GM21576 (cell line): ENCODE results near the gene RS1.

Experiments used
- ATAC-seq: cut with Tn5 transposase; IDR thresholded peaks from one replicate; pipeline ENCODE4 v1.9.1; 2021; ENCODE audit warnings: mild to moderate bottlenecking, moderate library complexity; ENCODE audit not compliant: unreplicated experiment

Gene RS1

DNA sequence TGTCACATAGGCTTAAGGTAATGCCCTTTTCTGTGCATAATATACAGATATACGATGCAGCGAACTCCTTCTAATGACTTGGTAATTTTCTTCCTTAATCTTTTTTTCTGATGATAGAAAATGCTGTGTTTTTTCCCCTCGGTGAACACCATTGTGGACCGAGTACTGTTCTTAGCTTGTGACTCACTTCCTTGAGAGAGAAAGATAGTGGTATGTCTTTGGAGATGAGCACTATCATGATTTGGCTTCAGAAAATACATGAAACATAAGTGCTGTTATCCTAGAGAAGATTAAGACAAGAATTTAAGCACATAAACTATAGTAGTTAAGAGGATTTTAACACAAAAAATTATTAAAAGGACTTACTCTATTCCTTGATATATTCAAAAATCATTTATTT is 63.9 kb downstream of the RS1 start:
- ATAC-seq, result no peak

DNA sequence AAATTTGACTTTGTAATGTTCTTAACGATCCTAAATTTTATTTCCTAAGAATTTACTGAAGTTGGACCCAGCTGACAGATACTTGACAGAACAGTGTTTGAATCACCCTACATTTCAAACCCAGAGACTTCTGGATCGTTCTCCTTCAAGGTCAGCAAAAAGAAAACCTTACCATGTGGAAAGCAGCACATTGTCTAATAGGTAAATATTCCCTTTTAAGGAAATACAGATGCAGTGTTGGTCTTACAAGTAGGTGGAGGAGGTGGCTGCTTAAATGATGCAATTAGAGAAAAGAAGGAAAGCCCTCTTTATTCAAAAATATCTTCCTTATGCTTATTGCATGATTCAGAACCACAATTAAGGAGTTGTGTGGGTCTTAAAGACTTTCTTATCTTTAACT is 73.5 kb downstream of the RS1 start:
- ATAC-seq, result no peak

DNA sequence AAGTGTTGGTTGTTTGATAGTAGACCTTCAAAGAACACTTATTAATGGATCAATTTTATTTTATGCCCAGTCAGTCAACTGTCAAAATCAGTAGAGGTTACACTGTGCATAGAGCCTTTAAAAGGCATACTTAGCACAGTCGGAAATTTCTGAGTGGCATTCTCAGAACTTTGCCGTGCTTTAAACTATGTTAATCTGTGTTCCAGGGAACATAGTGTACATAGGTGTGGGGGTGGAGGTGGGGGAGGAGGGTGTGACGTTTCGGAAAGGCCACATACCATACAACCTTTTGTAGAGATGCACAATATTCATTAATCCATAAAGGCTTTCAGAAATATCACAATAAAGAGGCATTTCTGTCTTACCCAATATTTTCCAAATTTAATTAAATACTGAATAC is 75.8 kb downstream of the RS1 start:
- ATAC-seq, result no peak

DNA sequence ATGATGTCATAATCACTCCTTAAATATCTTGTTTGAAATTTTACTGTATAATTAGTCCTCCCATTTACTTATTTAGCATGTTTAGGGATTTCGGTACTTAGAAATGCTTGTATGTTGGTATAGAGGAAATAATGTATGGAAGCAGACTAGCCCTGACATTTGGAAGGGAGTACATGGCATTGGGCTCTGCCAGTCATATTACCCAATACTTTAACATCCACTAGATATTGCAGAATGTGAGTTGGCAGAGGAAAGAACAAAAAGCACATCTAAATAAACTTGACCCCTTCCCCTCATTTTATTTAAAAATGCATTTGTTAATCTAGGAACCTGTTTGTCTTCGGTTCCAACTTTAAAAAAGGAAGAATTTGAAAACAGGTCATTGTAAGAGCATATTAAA is 77.8 kb downstream of the RS1 start:
- no peak for ATAC-seq

DNA sequence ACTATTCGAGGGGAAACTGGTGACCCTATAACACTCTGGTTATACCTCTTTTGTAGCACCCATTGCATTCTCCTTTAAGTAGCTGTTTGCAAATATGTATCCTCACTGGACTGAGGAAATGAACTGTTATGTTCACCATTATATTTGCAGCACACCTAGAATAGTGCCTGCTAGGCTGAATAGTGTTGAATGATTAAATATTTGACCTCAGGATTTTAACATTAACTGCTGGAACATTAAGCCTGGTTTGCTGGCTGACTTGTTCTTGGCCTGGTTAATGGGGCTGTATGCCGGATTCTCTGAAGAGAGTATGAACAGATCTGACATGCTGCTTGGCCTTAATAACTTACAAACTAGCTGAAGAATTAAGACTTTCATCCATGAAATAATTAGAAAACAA is 80.1 kb downstream of the RS1 start:
- ATAC-seq, result no peak
